GM12875 (cell line): ENCODE data around the gene TCFL5.

Experiments used
- H3K4me3 ChIP-seq: one replicate; pipeline ENCODE4 v1.5.1; 2011; ENCODE audit warnings: low read depth, low read length, control low read depth
- CTCF ChIP-seq: IDR thresholded peaks from 2 replicates; pipeline ENCODE4 v1.5.1; 2011; ENCODE audit warnings: low read depth, mild to moderate bottlenecking, control low read depth, inconsistent platforms, low read length, moderate library complexity, borderline replicate concordance; ENCODE audit not compliant: insufficient read depth

Gene TCFL5

DNA sequence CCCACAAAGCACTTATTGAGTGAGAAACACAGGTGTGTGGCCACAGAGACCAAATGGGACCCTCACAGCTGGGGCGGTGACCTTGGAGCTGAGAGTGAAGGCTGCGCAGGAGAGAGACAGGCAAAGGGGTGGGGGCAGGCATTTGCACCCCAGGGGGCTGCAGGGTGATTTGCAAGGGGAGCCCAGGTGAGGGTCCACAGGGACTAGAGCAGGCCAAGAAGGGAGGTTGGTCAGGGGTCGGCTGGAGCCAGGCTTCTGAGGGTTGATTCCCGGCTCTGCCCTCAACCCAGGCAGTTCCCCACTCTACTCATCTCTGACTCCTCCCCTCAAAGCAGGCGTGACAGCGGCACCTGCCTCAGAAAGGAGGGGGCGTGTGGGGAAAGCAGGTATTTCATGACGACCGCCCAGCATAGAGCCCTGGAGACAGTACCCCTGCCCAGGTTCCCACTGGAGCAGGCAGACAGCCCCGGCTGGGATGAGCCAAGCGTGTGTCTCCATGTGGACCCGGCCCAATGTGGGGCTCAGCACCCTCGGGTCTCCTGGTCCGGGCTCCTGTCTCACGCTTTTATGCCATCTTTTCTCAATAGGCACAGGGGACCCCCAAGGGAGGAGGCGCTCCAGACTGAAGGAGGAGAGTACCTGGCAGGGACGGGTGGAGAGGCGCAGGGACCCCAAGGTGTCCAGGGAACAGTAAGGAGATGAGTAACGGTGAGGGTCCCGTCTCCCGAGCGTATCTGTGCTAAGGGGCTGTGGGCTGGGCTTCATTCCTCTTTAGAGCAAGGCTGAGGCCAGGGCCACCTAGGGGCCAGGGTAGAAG is 68.5 kb downstream of the TCFL5 start:
- TF ChIP-seq CTCF: no peak
- H3K4me3 ChIP-seq: no peak overlapping the region

GRCh38 chr20:62792182-62792939 is 69.3 kb downstream of the TCFL5 start:
- no peak for TF ChIP-seq CTCF
- H3K4me3 ChIP-seq: no peak overlapping the region

DNA sequence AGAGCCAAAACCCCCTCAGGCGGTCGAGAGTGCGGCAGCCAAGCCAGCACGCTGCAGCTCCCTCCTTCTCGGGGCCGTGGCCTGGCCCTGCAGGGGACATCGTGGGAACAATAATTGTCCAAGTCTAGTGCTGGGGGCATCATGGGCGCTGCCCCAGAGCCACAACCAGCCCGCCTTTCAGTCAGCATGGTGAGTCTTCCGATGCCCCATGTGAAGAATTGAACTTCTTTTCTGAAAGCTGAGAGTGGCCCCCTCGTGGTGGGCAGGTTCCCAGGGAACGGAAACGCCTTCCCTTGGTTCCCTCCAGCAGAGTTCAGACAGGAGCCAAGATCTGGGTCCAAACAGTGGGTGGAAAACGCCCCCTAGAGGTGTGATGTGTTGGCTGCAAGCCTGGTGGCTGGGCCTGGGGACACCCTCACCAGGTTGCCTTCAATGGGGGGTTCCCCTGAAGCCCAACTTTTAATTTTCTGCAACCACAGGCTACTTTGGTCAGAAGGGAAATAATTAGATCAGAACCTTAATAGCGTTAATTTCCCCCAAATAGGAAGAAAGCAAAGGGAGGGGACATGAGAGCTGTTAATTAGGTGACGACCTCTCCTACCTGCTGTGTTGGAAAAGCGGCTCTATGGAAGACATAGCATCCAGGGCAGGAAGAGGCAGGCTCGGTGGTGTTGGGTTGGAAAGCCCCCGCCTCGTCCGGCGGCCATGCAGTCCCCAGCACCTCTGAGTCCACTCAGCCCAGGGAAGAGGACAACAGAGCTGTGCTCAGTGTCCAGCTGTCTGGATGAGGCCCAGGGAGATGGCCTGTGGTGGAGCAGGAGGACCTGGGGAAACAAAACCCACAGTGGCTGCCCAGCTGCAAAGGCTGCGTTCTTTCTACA is 70.1 kb downstream of the TCFL5 start:
- TF ChIP-seq CTCF: peak; percentile 93

More for the DNA sequence above, 70.1 kb downstream of the TCFL5 start:
- no peak overlapping the region for H3K4me3 ChIP-seq
